Iris pigment epithelial cell (primary cell): Measurements from ENCODE around the gene FAM221A.
A peak's percentile ranks its signal among the peaks of the same experiment; 100 is the strongest.
"Not testable (repeated sequence)": the region's sequence is repeated elsewhere in the genome, so short reads cannot be mapped to it uniquely, and the experiment has no call there.

ENCODE experiments used
- DNase-seq: peaks from one replicate; pipeline ENCODE4 v3.0.0-alpha.2; 2011; ENCODE audit warnings: low read depth

Gene FAM221A

GRCh38 chr7:23709081-23709750 is 29.2 kb downstream of the FAM221A start:
- no peak for DNase-seq

- no peak for DNase-seq
These were observed 30.0 kb downstream of the FAM221A start, which contains the start of gene STK31 for GRCh38 chr7:23710000-23710399. Gene STK31, plus strand, starts transcription at chr7:23710219. Its CDS starts 67 bp downstream, at chr7:23710286.

GRCh38 chr7:23712368-23713284 is 32.6 kb downstream of the FAM221A start:
- peak; percentile 67 for DNase-seq

GRCh38 chr7:23713285-23714149 is 33.5 kb downstream of the FAM221A start:
- DNase-seq, result peak; percentile 85

DNA sequence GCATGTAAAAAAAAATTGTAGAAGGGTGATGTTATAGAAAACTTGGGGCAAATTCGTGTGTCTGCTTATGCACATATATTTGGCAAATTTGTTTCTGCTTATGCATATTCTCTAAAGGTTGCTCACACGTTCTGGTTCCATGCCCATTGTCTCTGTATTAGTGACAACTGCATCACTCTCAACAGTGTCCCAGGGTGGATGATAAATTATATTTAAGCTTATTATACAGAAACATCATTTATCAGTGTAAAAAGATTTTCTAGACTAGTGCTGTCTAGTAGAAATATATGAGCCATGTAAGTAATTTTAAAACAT is 34.1 kb downstream of the FAM221A start:
- DNase-seq, result no peak

DNA sequence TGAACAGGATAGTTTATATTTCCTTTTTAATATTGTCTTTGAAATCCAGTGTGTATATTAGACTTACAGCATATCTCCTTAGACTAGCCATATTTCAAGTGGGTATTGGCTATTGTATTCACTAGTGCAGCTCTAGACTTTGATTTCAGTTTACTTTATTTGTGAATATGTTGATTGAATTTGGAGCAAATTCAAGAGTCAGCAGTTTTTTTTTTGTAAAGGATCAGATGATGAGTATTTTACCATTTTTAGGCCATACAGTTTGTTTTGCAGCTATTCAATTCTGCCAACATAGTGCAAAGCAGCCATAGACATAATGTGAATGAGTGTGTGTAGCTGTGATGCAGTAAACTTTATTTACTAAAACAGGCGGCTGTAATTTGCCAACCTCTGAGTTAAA is 34.6 kb downstream of the FAM221A start:
- DNase-seq, result no peak

DNA sequence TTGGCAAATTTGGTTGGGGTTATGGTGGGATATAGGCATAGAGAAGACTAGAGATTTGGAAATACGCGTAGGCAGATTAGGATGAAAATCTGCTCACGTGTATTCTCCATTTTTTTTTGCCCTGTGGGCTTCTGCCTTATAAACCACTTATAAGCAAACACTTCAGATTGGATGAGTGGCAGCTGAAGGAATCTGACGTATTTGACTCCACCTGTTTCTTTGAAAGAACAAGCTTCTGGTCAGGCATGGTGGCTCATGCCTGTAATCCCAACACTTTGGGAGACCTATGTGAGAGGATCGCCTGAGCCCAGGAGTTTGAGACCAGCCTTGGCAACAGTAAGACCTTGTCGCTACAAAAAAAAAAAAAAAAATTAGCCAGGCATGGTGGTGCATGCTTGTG is 35.1 kb downstream of the FAM221A start:
- no peak for DNase-seq

GRCh38 chr7:23717788-23718187 is 37.8 kb downstream of the FAM221A start:
- DNase-seq, result no peak

DNA sequence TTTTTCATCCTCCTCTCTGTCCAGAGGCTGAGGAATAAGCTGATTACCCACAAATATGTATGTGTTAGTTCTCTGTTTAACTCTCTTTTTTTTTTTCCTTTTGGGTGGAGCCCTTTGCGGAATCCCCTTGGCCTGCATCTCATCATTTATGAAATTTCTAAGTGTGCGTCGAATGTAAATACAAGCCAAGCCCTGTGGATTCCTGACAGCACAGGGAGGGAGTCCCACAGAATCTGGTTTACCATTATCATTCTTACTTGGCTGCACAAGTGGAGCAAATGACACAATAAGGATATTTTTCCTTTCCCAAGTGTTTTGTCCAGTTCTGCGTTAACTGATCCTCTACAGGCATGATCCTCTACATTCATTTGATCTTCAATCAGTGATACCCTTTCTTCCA is 41.5 kb downstream of the FAM221A start:
- no peak for DNase-seq

GRCh38 chr7:23722587-23723216 is 42.7 kb downstream of the FAM221A start:
- DNase-seq, result not testable (repeated sequence)

DNA sequence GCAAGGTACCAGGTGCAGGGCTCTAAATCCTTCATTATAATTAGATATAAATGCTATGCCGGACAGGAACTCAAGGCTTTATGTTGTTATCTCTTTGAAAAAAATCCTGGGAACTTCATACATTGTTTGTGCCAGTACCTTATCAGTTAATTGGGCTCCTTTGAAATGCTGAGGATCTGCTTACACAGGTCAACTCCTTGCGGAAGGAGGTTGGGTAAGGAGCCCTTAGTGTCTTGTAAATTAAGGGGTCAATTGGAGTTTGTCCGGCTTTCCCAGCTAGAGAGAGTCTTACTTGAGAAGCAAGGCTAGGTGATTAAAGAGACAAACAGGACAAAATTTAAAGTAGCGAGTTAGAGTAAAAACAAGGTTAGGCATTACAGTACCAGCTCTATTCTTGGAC is 44.1 kb downstream of the FAM221A start:
- not testable (repeated sequence) for DNase-seq

GRCh38 chr7:23742051-23742450 is 62.1 kb downstream of the FAM221A start:
- peak; percentile 3 for DNase-seq

- no peak for DNase-seq
These were observed 63.2 kb downstream of the FAM221A start for GRCh38 chr7:23743226-23743625.

DNA sequence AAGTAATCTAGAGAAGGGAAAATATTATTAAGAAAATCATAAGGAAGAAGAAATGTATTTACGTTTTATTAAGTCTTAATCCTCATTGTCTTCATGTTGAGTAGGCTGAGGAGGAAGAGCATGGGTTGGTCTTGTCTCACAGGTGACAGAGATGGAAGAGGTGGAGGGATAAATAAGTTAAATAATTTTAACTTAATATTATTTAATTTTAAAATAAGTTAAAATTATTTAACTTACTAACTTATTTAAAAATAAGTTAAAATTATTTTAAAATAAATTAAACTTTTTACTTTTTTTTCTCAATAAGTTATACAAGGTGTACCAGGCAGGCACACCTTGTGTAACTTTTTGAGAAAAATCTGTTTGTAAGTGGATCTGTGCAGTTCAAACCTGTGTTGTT is 66.6 kb downstream of the FAM221A start:
- DNase-seq, result no peak

DNA sequence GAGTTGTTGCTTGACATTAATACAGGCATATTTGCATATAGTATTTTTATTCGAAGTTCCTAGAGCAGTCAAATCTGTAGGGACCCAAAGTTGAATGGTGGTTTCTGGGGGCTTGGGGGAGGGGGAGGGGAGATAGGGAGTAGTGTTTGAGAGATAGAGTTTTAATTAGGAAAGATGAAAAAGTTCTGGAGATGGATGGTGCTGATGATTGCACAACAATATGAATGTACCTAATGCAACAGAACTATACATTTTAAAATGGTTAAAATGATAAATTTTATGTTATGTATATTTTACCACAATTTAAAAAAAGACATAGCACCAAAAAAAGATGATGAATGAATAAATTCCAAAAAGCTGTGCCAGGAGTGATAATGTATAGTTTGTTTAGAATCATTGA is 71.9 kb downstream of the FAM221A start:
- no peak for DNase-seq
